K562 (cell line): ENCODE measurements around the gene SLC22A4. TPM values are rescaled to one million over a fixed set of nuclear protein-coding genes. Genes with fewer than 3 reads are reported as not detected.

ENCODE experiments used
- ATF1 ChIP-seq, 2 experiments: fragments of 450-650 bp in 1 of 2; IDR thresholded peaks; 2 replicates each; pipeline ENCODE4 v1.6.1; 2016; ENCODE audit warnings: missing compliant biosample characterization in 1 of 2, missing genetic modification characterization in 1 of 2
- CHCHD3 ChIP-seq: fragments of 250-450 bp; sonication (Bioruptor Pico); IDR thresholded peaks from 2 replicates; pipeline ENCODE4 v2.1.2; 2022; ENCODE audit warnings: mild to moderate bottlenecking
- EZH2 ChIP-seq: IDR thresholded peaks from 2 replicates; pipeline ENCODE4 v1.6.1; 2012; ENCODE audit warnings: low read depth, mild to moderate bottlenecking, inconsistent platforms, low read length, borderline replicate concordance
- GATA2 ChIP-seq: sonication (generic); formaldehyde crosslinking; IDR thresholded peaks from 2 replicates; pipeline ENCODE4 v1.4.0; 2020; ENCODE audit warnings: mild to moderate bottlenecking, missing genetic modification reagents
- HNRNPH1 ChIP-seq: fragments of 200-400 bp; formaldehyde crosslinking; optimal IDR thresholded peaks from 2 replicates; pipeline ENCODE3; 2017; ENCODE audit warnings: low read depth, mild to moderate bottlenecking, low read length, moderate library complexity
- KLF13 ChIP-seq: fragments of 450-650 bp; IDR thresholded peaks from 2 replicates; pipeline ENCODE4 v1.6.1; 2016; ENCODE audit warnings: missing genetic modification characterization, low read depth, mild to moderate bottlenecking, missing compliant biosample characterization, moderate library complexity, borderline replicate concordance
- MECOM ChIP-seq: fragments of 250-450 bp; sonication (Bioruptor Pico); IDR thresholded peaks from 2 replicates; pipeline ENCODE4 v1.8.0; 2022; ENCODE audit warnings: inconsistent platforms
- MTA1 ChIP-seq: fragments of 450-650 bp; IDR thresholded peaks from 2 replicates; pipeline ENCODE4 v1.6.1; 2017; ENCODE audit warnings: borderline replicate concordance
- NCOR1 ChIP-seq: fragments of 450-650 bp; IDR thresholded peaks from 2 replicates; pipeline ENCODE4 v1.6.1; 2016; ENCODE audit warnings: mild to moderate bottlenecking, moderate library complexity
- PHTF2 ChIP-seq: fragments of 250-450 bp; sonication (Bioruptor Pico); IDR thresholded peaks from 2 replicates; pipeline ENCODE4 v1.5.0; 2021; ENCODE audit warnings: mild to moderate bottlenecking
- RUNX1 ChIP-seq: sonication (generic); IDR thresholded peaks from 2 replicates; pipeline ENCODE4 v1.6.1; 2016; ENCODE audit warnings: antibody characterized with exemption, low read depth
- TEAD2 ChIP-seq: fragments of 450-650 bp; IDR thresholded peaks from 2 replicates; pipeline ENCODE4 v1.6.1; 2016; ENCODE audit warnings: missing genetic modification characterization, control low read depth, missing compliant biosample characterization
- XRCC3 ChIP-seq: fragments of 450-650 bp; IDR thresholded peaks from 2 replicates; pipeline ENCODE4 v1.6.1; 2017; ENCODE audit warnings: mild to moderate bottlenecking, moderate library complexity
- XRCC5 ChIP-seq: fragments of 200-400 bp; formaldehyde crosslinking; IDR thresholded peaks from 2 replicates; pipeline ENCODE4 v1.6.1; 2017; ENCODE audit warnings: low read depth, mild to moderate bottlenecking, low read length
- ZFPM2 ChIP-seq: fragments of 250-450 bp; sonication (Bioruptor Pico); IDR thresholded peaks from 2 replicates; pipeline ENCODE4 v1.5.1; 2022; ENCODE audit warnings: mild to moderate bottlenecking
- ZNF184 ChIP-seq: sonication (generic); formaldehyde crosslinking; IDR thresholded peaks from 2 replicates; pipeline ENCODE4 v1.5.0; 2020; ENCODE audit warnings: missing genetic modification reagents
- ZNF717 ChIP-seq: fragments of 250-450 bp; sonication (Bioruptor Pico); IDR thresholded peaks from 2 replicates; pipeline ENCODE4 v1.5.0; 2021
- polyA plus RNA-seq, 8 experiments: library from polyadenylated mRNA; depleted of rRNA in 4 of 8; stranded (reverse) in 5 of 8; unstranded in 3 of 8; fragments of >200 nt; fragmentation: Nextera tagmentation in 2 of 8; fragmentation: Illumina TruSeq in 1 of 8; extraction: Ambion mirVana in 2 of 8; extraction: Trizol in 1 of 8; gene quantifications; 2 replicates each; pipeline versions ENCODE4 v1.2.1 to v1.2.3, GENCODE V29; 2011 to 2014; ENCODE audit warnings: inconsistent platforms in 1 of 8, missing spikeins in 1 of 8
- total RNA-seq, 7 experiments: library from RNA; depleted of rRNA in 6 of 7; stranded (reverse); fragments of >200 nt in 6 of 7; fragmentation: Illumina TruSeq in 2 of 7; extraction: Trizol in 2 of 7; gene quantifications; 2 replicates each; pipeline versions ENCODE4 v1.2.1 to v1.2.3, GENCODE V29; 2011 to 2021; ENCODE audit warnings: low replicate concordance in 1 of 7
- TF ChIP-seq, protein P1 (sequence below): fragments of 150-350 bp; IDR thresholded peaks from 2 replicates; pipeline ENCODE4 v1.6.1; 2014; ENCODE audit warnings: low read depth, mild to moderate bottlenecking, low read length, borderline replicate concordance
- TF ChIP-seq, protein P2 (sequence below): sonication (generic); formaldehyde crosslinking; IDR thresholded peaks from 2 replicates; pipeline ENCODE4 v1.8.1; 2023; ENCODE audit warnings: mild to moderate bottlenecking, missing genetic modification reagents, moderate library complexity
- TF ChIP-seq, protein P3 (sequence below): sonication (generic); formaldehyde crosslinking; IDR thresholded peaks from 2 replicates; pipeline ENCODE4 v1.8.0; 2022; ENCODE audit warnings: mild to moderate bottlenecking, missing genetic modification reagents
- TF ChIP-seq, protein P4 (sequence below): fragments of 450-650 bp; IDR thresholded peaks from 2 replicates; pipeline ENCODE4 v1.6.1; 2017; ENCODE audit warnings: antibody characterized with exemption, mild to moderate bottlenecking

The SLC22A4 gene
- total and polyA plus RNA-seq, 9 of the 15 experiments (the other 6 are each of a cell fraction or from before 2014, with no cell fraction given): 2.7 to 9.5 (median 6.2) TPM

GRCh38 chr5:132315529-132316067 lies 21.4 kb downstream of the SLC22A4 start (continued):
- TF ChIP-seq, protein P1, sequence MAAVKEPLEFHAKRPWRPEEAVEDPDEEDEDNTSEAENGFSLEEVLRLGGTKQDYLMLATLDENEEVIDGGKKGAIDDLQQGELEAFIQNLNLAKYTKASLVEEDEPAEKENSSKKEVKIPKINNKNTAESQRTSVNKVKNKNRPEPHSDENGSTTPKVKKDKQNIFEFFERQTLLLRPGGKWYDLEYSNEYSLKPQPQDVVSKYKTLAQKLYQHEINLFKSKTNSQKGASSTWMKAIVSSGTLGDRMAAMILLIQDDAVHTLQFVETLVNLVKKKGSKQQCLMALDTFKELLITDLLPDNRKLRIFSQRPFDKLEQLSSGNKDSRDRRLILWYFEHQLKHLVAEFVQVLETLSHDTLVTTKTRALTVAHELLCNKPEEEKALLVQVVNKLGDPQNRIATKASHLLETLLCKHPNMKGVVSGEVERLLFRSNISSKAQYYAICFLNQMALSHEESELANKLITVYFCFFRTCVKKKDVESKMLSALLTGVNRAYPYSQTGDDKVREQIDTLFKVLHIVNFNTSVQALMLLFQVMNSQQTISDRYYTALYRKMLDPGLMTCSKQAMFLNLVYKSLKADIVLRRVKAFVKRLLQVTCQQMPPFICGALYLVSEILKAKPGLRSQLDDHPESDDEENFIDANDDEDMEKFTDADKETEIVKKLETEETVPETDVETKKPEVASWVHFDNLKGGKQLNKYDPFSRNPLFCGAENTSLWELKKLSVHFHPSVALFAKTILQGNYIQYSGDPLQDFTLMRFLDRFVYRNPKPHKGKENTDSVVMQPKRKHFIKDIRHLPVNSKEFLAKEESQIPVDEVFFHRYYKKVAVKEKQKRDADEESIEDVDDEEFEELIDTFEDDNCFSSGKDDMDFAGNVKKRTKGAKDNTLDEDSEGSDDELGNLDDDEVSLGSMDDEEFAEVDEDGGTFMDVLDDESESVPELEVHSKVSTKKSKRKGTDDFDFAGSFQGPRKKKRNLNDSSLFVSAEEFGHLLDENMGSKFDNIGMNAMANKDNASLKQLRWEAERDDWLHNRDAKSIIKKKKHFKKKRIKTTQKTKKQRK: no peak
- TF ChIP-seq RUNX1 (0 out of 2 replicates have a peak, but pooled peaks have one; percentile 43), HNRNPH1 (no peak), KLF13 (tag) (no peak), MTA1 (peak; percentile 8; the same call in 1 of the 2 replicates), NCOR1 (peak; percentile 96), ZNF184 (CRISPR knock-in tag) (no peak), MECOM (CRISPR knock-in tag) (0 out of 2 replicates have a peak, but pooled peaks have one; percentile 5), ZNF717 (CRISPR knock-in tag) (no peak), XRCC3 (no peak), ATF1 (CRISPR knock-in tag; IDR thresholded peaks at IDR 0.05) (no peak), ATF1 (tag; IDR thresholded peaks at IDR 0.05) (peak; percentile 58), PHTF2 (CRISPR knock-in tag) (no peak), TEAD2 (tag) (no peak), CHCHD3 (CRISPR knock-in tag) (no peak), ZFPM2 (CRISPR knock-in tag) (no peak), EZH2 (no peak), GATA2 (peak; percentile 87), XRCC5 (no peak)
- TF ChIP-seq, protein P2, sequence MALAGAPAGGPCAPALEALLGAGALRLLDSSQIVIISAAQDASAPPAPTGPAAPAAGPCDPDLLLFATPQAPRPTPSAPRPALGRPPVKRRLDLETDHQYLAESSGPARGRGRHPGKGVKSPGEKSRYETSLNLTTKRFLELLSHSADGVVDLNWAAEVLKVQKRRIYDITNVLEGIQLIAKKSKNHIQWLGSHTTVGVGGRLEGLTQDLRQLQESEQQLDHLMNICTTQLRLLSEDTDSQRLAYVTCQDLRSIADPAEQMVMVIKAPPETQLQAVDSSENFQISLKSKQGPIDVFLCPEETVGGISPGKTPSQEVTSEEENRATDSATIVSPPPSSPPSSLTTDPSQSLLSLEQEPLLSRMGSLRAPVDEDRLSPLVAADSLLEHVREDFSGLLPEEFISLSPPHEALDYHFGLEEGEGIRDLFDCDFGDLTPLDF: no peak
- TF ChIP-seq, protein P3, sequence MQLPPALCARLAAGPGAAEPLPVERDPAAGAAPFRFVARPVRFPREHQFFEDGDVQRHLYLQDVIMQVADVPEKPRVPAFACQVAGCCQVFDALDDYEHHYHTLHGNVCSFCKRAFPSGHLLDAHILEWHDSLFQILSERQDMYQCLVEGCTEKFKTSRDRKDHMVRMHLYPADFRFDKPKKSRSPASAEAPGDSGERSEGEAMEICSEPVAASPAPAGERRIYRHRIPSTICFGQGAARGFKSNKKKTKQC (CRISPR knock-in tag): no peak; the same call in 1 of the 2 replicates
- TF ChIP-seq, protein P4, sequence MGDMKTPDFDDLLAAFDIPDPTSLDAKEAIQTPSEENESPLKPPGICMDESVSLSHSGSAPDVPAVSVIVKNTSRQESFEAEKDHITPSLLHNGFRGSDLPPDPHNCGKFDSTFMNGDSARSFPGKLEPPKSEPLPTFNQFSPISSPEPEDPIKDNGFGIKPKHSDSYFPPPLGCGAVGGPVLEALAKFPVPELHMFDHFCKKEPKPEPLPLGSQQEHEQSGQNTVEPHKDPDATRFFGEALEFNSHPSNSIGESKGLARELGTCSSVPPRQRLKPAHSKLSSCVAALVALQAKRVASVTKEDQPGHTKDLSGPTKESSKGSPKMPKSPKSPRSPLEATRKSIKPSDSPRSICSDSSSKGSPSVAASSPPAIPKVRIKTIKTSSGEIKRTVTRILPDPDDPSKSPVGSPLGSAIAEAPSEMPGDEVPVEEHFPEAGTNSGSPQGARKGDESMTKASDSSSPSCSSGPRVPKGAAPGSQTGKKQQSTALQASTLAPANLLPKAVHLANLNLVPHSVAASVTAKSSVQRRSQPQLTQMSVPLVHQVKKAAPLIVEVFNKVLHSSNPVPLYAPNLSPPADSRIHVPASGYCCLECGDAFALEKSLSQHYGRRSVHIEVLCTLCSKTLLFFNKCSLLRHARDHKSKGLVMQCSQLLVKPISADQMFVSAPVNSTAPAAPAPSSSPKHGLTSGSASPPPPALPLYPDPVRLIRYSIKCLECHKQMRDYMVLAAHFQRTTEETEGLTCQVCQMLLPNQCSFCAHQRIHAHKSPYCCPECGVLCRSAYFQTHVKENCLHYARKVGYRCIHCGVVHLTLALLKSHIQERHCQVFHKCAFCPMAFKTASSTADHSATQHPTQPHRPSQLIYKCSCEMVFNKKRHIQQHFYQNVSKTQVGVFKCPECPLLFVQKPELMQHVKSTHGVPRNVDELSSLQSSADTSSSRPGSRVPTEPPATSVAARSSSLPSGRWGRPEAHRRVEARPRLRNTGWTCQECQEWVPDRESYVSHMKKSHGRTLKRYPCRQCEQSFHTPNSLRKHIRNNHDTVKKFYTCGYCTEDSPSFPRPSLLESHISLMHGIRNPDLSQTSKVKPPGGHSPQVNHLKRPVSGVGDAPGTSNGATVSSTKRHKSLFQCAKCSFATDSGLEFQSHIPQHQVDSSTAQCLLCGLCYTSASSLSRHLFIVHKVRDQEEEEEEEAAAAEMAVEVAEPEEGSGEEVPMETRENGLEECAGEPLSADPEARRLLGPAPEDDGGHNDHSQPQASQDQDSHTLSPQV: peak; percentile 98
